GM12878 (cell line): ENCODE results near the gene S100B. TPM values are rescaled to one million over a fixed set of nuclear protein-coding genes. Genes with fewer than 3 reads are reported as not detected.

Experiments used
- BRCA1 ChIP-seq: IDR thresholded peaks from 2 replicates; pipeline ENCODE4 v1.6.1; 2011; ENCODE audit warnings: low read depth, low read length, improper control_type of control experiment
- CBX3 ChIP-seq: fragments of 200-600 bp; sonication (generic); IDR thresholded peaks from 2 replicates; pipeline ENCODE4 v1.6.1; 2016; ENCODE audit warnings: low read depth, borderline replicate concordance
- CBX5 ChIP-seq: sonication (generic); IDR thresholded peaks from 2 replicates; pipeline ENCODE4 v1.6.1; 2016; ENCODE audit warnings: low read depth, moderate library complexity, mild to moderate bottlenecking, inconsistent platforms
- E2F8 ChIP-seq: fragments of 450-650 bp; IDR thresholded peaks from 2 replicates; pipeline ENCODE4 v1.6.1; 2018; ENCODE audit warnings: mild to moderate bottlenecking, low read depth, moderate library complexity; ENCODE audit not compliant: partially characterized antibody
- NFIC ChIP-seq: IDR thresholded peaks from 2 replicates; pipeline ENCODE4 v1.6.1; 2012; ENCODE audit warnings: low read depth, mild to moderate bottlenecking, inconsistent platforms, low read length, moderate library complexity
- PAX8 ChIP-seq: fragments of 450-650 bp; IDR thresholded peaks from 2 replicates; pipeline ENCODE4 v1.6.1; 2017; ENCODE audit warnings: mild to moderate bottlenecking, moderate library complexity
- POLR2A ChIP-seq: IDR thresholded peaks from 2 replicates; pipeline ENCODE4 v1.6.1; 2011; ENCODE audit warnings: low read depth, mild to moderate bottlenecking, low read length
- SKIL ChIP-seq: fragments of 450-650 bp; IDR thresholded peaks from 2 replicates; pipeline ENCODE4 v1.6.1; 2017; ENCODE audit warnings: mild to moderate bottlenecking, low read depth, inconsistent platforms; ENCODE audit not compliant: poor library complexity, severe bottlenecking
- SUZ12 ChIP-seq: fragments of 200-600 bp; sonication (generic); IDR thresholded peaks from one replicate; pipeline ENCODE4 v1.6.1; 2018; ENCODE audit warnings: antibody characterized with exemption, mild to moderate bottlenecking; ENCODE audit not compliant: unreplicated experiment
- ZBTB11 ChIP-seq: fragments of 450-650 bp; formaldehyde crosslinking; IDR thresholded peaks from 2 replicates; pipeline ENCODE4 v1.5.0; 2022; ENCODE audit warnings: mild to moderate bottlenecking, missing genetic modification characterization
- ZNF274 ChIP-seq: IDR thresholded peaks from one replicate; pipeline ENCODE4 v1.8.0; 2011; ENCODE audit not compliant: insufficient read length, insufficient read depth
- polyA plus RNA-seq, 11 experiments: library from polyadenylated mRNA; depleted of rRNA in 4 of 11; unstranded in 6 of 11; stranded (reverse) in 5 of 11; fragments of >200 nt; fragmentation: Nextera tagmentation in 4 of 11; fragmentation: Illumina TruSeq in 1 of 11; extraction: Ambion mirVana in 4 of 11; extraction: Trizol in 1 of 11; gene quantifications; 1 replicate in 1 of 11; 2 replicates in 10 of 11; pipeline versions ENCODE4 v1.2.1 to v1.2.3, GENCODE V29; 2011 to 2016; ENCODE audit warnings: inconsistent platforms in 2 of 11, missing spikeins in 2 of 11, low read depth in 1 of 11
- total RNA-seq, 4 experiments: library from RNA; depleted of rRNA in 3 of 4; stranded (reverse); fragments of >200 nt in 3 of 4; fragmentation: Illumina TruSeq in 1 of 4; extraction: Trizol in 1 of 4; gene quantifications; 2 replicates each; pipeline versions ENCODE4 v1.2.1 to v1.2.3, GENCODE V29; 2013 to 2021

The S100B gene
- total and polyA plus RNA-seq, 10 of the 15 experiments (the other 5 are each of a cell fraction or from before 2014, with no cell fraction given): 0.11 to 0.22 TPM; not detected in 8

- no peak for TF ChIP-seq SKIL
- TF ChIP-seq ZNF274: no peak
- TF ChIP-seq E2F8: no peak
- no peak for TF ChIP-seq NFIC
- TF ChIP-seq ZBTB11: no peak
- TF ChIP-seq BRCA1: no peak
- no peak for TF ChIP-seq POLR2A
- no peak for TF ChIP-seq CBX3
- TF ChIP-seq CBX5: no peak
- no peak for TF ChIP-seq SUZ12
- no peak for TF ChIP-seq PAX8
These were observed 3.9 kb downstream of the S100B start (continued) for GRCh38 chr21:46600978-46601377.
